NB4 (cell line): Measurements from ENCODE around the gene GALNT14.

Experiments
- DNase-seq: peaks from one replicate; pipeline ENCODE4 v3.0.0; 2010; ENCODE audit warnings: low read depth
- H3K4me3 ChIP-seq: one replicate; pipeline ENCODE4 v1.5.1; 2011; ENCODE audit warnings: mild to moderate bottlenecking, low read depth, low read length, moderate library complexity
- MYC ChIP-seq: IDR thresholded peaks from 2 replicates; pipeline ENCODE4 v1.6.1; 2011; ENCODE audit warnings: low read depth, low read length
- POLR2A ChIP-seq: IDR thresholded peaks from 2 replicates; pipeline ENCODE4 v1.6.1; 2011; ENCODE audit warnings: mild to moderate bottlenecking; ENCODE audit not compliant: insufficient read length; ENCODE audit errors: extremely low read depth
- TF ChIP-seq, protein P1 (sequence below): IDR thresholded peaks from 2 replicates; pipeline ENCODE4 v1.6.1; 2011; ENCODE audit warnings: low read depth, low read length
- TF ChIP-seq, protein P2 (sequence below): IDR thresholded peaks from one replicate; pipeline ENCODE4 v1.5.1; 2012; ENCODE audit warnings: low read depth, low read length

GALNT14 gene

DNA sequence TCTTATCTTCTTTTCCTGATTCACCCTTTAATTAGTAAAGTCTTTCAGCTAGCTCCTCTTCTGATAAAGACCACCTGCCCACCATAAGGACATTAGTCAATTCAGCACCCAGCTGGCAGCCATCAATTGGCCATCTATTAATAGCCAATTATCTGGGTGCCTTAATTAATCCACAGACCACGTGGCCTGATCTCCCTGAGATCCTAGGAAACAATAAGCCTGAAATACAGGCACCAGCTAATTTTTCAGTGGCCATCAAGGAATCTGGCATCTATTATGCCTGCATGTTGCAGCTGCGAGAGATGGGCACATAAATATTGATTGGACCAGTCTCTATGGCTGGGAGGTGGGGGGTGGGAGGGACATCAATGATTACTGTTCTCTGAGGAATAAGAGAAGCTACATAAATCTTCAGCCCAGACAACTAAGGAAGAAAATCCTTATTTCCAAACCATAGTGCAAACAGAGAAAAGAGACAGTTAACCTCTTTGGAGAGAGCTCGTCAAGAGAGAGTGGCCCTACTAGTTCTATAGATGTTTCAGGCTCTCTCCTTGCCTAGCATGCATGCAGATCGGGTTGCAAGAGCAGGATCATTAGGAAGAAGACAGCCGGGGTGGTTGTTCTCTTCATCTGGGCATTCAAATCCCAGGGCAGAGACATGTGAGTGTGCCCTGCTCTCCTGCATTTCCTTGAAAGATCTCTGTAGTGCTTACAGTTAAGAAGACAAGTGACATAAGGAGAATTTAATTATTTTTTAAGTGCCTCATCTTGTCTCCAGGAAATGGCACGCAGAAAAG, 8.7 kb downstream of the GALNT14 start:
- no peak for TF ChIP-seq MYC
- TF ChIP-seq, protein P1, sequence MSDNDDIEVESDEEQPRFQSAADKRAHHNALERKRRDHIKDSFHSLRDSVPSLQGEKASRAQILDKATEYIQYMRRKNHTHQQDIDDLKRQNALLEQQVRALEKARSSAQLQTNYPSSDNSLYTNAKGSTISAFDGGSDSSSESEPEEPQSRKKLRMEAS, result no peak
- TF ChIP-seq, protein P2, sequence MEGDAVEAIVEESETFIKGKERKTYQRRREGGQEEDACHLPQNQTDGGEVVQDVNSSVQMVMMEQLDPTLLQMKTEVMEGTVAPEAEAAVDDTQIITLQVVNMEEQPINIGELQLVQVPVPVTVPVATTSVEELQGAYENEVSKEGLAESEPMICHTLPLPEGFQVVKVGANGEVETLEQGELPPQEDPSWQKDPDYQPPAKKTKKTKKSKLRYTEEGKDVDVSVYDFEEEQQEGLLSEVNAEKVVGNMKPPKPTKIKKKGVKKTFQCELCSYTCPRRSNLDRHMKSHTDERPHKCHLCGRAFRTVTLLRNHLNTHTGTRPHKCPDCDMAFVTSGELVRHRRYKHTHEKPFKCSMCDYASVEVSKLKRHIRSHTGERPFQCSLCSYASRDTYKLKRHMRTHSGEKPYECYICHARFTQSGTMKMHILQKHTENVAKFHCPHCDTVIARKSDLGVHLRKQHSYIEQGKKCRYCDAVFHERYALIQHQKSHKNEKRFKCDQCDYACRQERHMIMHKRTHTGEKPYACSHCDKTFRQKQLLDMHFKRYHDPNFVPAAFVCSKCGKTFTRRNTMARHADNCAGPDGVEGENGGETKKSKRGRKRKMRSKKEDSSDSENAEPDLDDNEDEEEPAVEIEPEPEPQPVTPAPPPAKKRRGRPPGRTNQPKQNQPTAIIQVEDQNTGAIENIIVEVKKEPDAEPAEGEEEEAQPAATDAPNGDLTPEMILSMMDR, result no peak
- no peak for TF ChIP-seq POLR2A
- no peak for DNase-seq
- no peak overlapping the region for H3K4me3 ChIP-seq

DNA sequence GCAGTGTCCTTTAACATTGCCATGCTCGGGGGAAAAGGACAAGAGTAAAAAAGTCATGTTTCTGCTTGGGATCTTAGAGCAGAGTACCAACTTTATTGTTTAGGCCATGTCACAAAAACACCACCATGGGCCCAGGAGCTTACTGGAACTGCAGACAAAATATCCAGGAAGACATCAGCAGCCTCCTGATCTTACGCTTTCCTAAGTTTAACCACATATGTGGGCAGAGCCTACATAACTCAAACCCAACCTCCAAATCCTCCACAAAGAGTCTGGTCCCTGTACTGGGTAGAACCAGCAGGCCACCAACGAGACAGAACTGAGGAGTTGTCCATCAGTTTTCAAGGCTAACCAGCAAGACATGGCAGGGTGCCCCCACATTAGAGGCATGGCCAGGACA, 10.3 kb downstream of the GALNT14 start:
- no peak for TF ChIP-seq POLR2A
- TF ChIP-seq, protein P1, result no peak
- TF ChIP-seq, protein P2, result no peak
- no peak for TF ChIP-seq MYC
- H3K4me3 ChIP-seq, result no peak overlapping the region
- DNase-seq, result no peak

DNA sequence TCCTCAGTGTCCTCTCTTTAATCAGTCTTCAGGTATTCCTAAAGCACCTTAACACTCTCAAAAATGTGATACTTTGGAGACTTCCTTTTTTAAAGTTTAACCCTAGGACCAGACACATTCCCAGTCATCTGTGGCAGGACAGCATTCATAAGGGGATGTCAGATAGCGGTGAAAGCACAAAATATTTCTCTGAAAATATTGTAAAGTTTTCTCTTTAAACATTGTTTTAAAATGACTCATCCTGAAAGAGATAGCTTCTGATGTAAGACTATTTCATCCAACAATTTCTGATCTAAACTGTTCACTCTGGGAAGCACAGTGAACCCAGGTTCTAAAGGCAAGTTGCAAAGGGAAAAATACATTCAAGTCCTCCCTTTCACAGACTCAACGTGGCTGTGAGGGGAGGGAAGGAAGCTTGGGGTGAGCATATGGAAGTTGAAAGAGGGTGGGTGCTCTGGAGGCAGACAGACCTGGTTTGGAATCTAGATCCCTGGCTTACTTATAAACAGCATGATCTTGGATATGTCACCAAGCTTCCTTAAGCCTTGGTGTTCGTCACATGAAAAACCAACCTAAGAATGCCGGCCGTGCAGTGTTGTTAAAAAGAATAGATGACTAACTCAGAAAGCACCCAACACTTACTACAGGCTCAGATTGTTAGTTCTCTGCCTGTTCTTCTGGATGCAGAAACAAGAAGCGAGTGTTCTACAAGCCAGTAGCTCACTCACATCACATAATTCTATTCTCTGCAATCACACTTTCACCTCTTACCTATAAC, 12.1 kb downstream of the GALNT14 start:
- TF ChIP-seq, protein P1, result no peak
- TF ChIP-seq MYC (no peak), POLR2A (no peak)
- TF ChIP-seq, protein P2, result no peak
- no peak overlapping the region for H3K4me3 ChIP-seq
- no peak for DNase-seq

DNA sequence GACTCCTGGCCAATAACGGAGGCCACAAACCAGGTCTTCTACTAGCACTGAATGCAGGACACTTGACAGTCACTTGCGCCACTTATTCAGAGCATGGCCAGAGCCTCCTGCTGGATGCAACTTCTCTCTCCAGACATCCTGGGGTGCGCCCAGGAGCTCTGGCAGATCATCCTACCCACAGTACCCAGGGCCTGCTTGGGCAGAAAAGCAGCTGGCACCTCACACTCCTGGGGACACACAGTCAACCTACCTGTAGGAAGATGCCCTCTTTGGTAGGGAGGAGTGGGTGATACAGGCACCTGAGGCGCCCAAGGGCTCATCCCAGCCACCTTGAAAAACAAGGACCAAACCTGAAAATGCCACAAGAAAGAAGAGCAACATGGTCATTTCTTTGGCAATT, 13.3 kb downstream of the GALNT14 start:
- TF ChIP-seq MYC, result no peak
- TF ChIP-seq POLR2A, result no peak
- TF ChIP-seq, protein P2, result no peak
- TF ChIP-seq, protein P1, result no peak

DNA sequence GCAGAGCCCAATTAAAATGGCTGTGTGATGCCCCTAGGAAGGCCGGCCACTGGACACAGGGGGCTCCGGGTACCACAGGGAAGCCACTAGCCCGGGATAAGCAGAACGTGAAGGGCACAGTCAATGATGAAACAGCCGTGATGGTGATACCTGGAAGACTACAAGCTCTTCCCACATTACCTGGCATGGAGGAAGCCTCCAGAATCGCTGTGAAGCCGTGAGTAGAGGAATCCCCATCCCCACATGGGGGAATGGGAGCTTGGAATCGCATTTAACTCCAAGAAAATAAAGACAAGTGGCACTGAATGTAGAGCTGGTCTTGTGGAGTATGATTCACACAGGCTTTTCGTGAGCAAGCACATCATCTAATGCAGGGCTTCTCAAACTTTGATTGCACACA, 16.1 kb downstream of the GALNT14 start:
- no peak overlapping the region for H3K4me3 ChIP-seq
- TF ChIP-seq, protein P1, result no peak
- TF ChIP-seq MYC (no peak), POLR2A (no peak)
- TF ChIP-seq, protein P2, result no peak
- DNase-seq, result no peak

More for the DNA sequence above, 13.3 kb downstream of the GALNT14 start:
- DNase-seq, result no peak
- H3K4me3 ChIP-seq, result no peak overlapping the region
